GM23338 (cell line): ENCODE measurements around the gene IL20RB. TPM values are rescaled to one million over a fixed set of nuclear protein-coding genes. Genes with fewer than 3 reads are reported as not detected.

Source experiments
- ATAC-seq: fragments of 200-7000 bp; cut with Tn5 transposase; 3 replicates; pipeline ENCODE4 v1.9.1; 2020
- DNase-seq: peaks from one replicate; pipeline ENCODE4 v3.0.0-alpha.2; 2015; ENCODE audit warnings: low spot score
- H2AFZ ChIP-seq: fragments of 200-600 bp; sonication (generic); 2 replicates; pipeline ENCODE4 v1.8.0; 2016; ENCODE audit warnings: antibody characterized with exemption, mild to moderate bottlenecking, moderate library complexity
- H3F3A ChIP-seq: fragments of 200-600 bp; sonication (generic); replicated peaks from 2 replicates; pipeline ENCODE4 v1.8.0; 2017; ENCODE audit warnings: antibody characterized with exemption, mixed run types, low read depth
- H3K27ac ChIP-seq: fragments of 200-600 bp; sonication (generic); 2 replicates; pipeline ENCODE4 v1.6.1; 2016; ENCODE audit warnings: low read depth
- H3K27me3 ChIP-seq: fragments of 200-600 bp; sonication (generic); 2 replicates; pipeline ENCODE4 v1.8.0; 2016; ENCODE audit warnings: mild to moderate bottlenecking, mixed run types, moderate library complexity; ENCODE audit not compliant: insufficient read depth
- H3K36me3 ChIP-seq: fragments of 200-600 bp; sonication (generic); 2 replicates; pipeline ENCODE4 v1.8.0; 2016; ENCODE audit warnings: mild to moderate bottlenecking; ENCODE audit not compliant: insufficient read depth
- H3K4me1 ChIP-seq: fragments of 200-600 bp; sonication (generic); 2 replicates; pipeline ENCODE4 v1.8.0; 2016; ENCODE audit warnings: mild to moderate bottlenecking, moderate library complexity; ENCODE audit not compliant: insufficient read depth
- H3K4me2 ChIP-seq: fragments of 200-600 bp; sonication (generic); 2 replicates; pipeline ENCODE4 v1.7.1; 2017; ENCODE audit warnings: mixed run types
- H3K4me3 ChIP-seq: fragments of 200-600 bp; sonication (generic); 2 replicates; pipeline ENCODE4 v1.6.1; 2016; ENCODE audit warnings: mixed run types
- H3K79me2 ChIP-seq: fragments of 200-600 bp; sonication (generic); replicated peaks from 2 replicates; pipeline ENCODE4 v1.8.0; 2017; ENCODE audit warnings: mild to moderate bottlenecking; ENCODE audit not compliant: insufficient read depth
- H3K9me2 ChIP-seq: fragments of 200-600 bp; sonication (generic); 2 replicates; pipeline ENCODE4 v1.8.0; 2017; ENCODE audit not compliant: insufficient read depth
- H4K20me1 ChIP-seq: fragments of 200-600 bp; sonication (generic); replicated peaks from 2 replicates; pipeline ENCODE4 v1.8.0; 2017; ENCODE audit warnings: mild to moderate bottlenecking; ENCODE audit not compliant: insufficient read depth
- H3K27ac Mint-ChIP-seq: 2 replicates; pipeline ENCODE4 v1.8.0; 2020; ENCODE audit warnings: inconsistent platforms, mild to moderate bottlenecking, moderate library complexity, mixed read lengths
- H3K27me3 Mint-ChIP-seq: 3 replicates; pipeline ENCODE4 v1.8.0; 2022; ENCODE audit warnings: low read depth, mild to moderate bottlenecking, moderate library complexity, mixed read lengths, inconsistent platforms; ENCODE audit not compliant: insufficient read depth, poor library complexity
- H3K36me3 Mint-ChIP-seq: 3 replicates; pipeline ENCODE4 v1.8.0; 2021; ENCODE audit warnings: low read depth, mild to moderate bottlenecking, inconsistent platforms, moderate library complexity, mixed read lengths
- H3K4me1 Mint-ChIP-seq: 3 replicates; pipeline ENCODE4 v1.8.0; 2020; ENCODE audit warnings: mild to moderate bottlenecking, inconsistent platforms, mixed read lengths
- H3K4me3 Mint-ChIP-seq: 3 replicates; pipeline ENCODE4 v1.8.0; 2021; ENCODE audit warnings: moderate library complexity, mild to moderate bottlenecking, inconsistent platforms, mixed read lengths
- H3K9me3 Mint-ChIP-seq: 3 replicates; pipeline ENCODE4 v1.8.0; 2020; ENCODE audit warnings: moderate library complexity, mild to moderate bottlenecking, inconsistent platforms, mixed read lengths
- CREB1 ChIP-seq: fragments of 250-450 bp; sonication (Bioruptor Pico); IDR thresholded peaks from 2 replicates; pipeline ENCODE4 v1.5.0; 2020; ENCODE audit warnings: low read depth, mild to moderate bottlenecking, moderate library complexity
- CTCF ChIP-seq, 2 experiments: fragments of 200-600 bp in 1 of 2; sonication (generic) in 1 of 2; conservative IDR thresholded peaks; 2 replicates each; pipeline versions ENCODE4 v1.5.1 to v1.6.1; 2016 to 2017; ENCODE audit warnings: antibody characterized with exemption in 2 of 2, low read depth in 2 of 2, mild to moderate bottlenecking in 2 of 2, moderate library complexity in 1 of 2
- ETS1 ChIP-seq: IDR thresholded peaks from 2 replicates; pipeline ENCODE4 v1.6.1; 2016; ENCODE audit warnings: antibody characterized with exemption
- EZH2 ChIP-seq: fragments of 200-600 bp; sonication (generic); IDR thresholded peaks from one replicate; pipeline ENCODE4 v1.8.0; 2017; ENCODE audit warnings: antibody characterized with exemption, mild to moderate bottlenecking, low read depth; ENCODE audit not compliant: unreplicated experiment
- EZH2phosphoT487 ChIP-seq: fragments of 200-600 bp; sonication (generic); IDR thresholded peaks from one replicate; pipeline ENCODE4 v1.8.1; 2018; ENCODE audit warnings: antibody characterized with exemption; ENCODE audit not compliant: unreplicated experiment
- JUNB ChIP-seq: IDR thresholded peaks from one replicate; pipeline ENCODE4 v1.6.1; 2016; ENCODE audit warnings: antibody characterized with exemption; ENCODE audit not compliant: unreplicated experiment
- NANOG ChIP-seq: IDR thresholded peaks from 2 replicates; pipeline ENCODE4 v1.6.1; 2016; ENCODE audit warnings: antibody characterized with exemption, borderline replicate concordance
- POLR2AphosphoS5 ChIP-seq: IDR thresholded peaks from 2 replicates; pipeline ENCODE4 v1.6.1; 2016; ENCODE audit warnings: antibody characterized with exemption, low read depth
- REST ChIP-seq: IDR thresholded peaks from one replicate; pipeline ENCODE4 v1.6.1; 2018; ENCODE audit warnings: antibody characterized with exemption; ENCODE audit not compliant: unreplicated experiment
- STAT1 ChIP-seq: IDR thresholded peaks from one replicate; pipeline ENCODE4 v1.6.1; 2016; ENCODE audit warnings: antibody characterized with exemption; ENCODE audit not compliant: unreplicated experiment
- ZNF114 ChIP-seq: fragments of 250-450 bp; sonication (Bioruptor Pico); IDR thresholded peaks from 2 replicates; pipeline ENCODE4 v1.5.0; 2020; ENCODE audit warnings: mild to moderate bottlenecking, moderate library complexity
- ZNF331 ChIP-seq: fragments of 250-450 bp; sonication (Bioruptor Pico); IDR thresholded peaks from 2 replicates; pipeline ENCODE4 v1.5.0; 2020; ENCODE audit warnings: low read depth, mild to moderate bottlenecking, moderate library complexity
- ZNF462 ChIP-seq: fragments of 250-450 bp; sonication (Bioruptor Pico); IDR thresholded peaks from 2 replicates; pipeline ENCODE4 v1.5.0; 2020; ENCODE audit warnings: mild to moderate bottlenecking, moderate library complexity
- polyA plus RNA-seq: library from polyadenylated mRNA; unstranded; fragments of >200 nt; fragmentation: Nextera tagmentation; extraction: Ambion mirVana; gene quantifications from 2 replicates; pipeline ENCODE4 v1.2.1, GENCODE V29; 2016
- total RNA-seq: library from RNA; depleted of rRNA; stranded (reverse); fragments of >200 nt; shearing (Covaris generic); gene quantifications from 2 replicates; pipeline ENCODE4 v1.2.3, GENCODE V29; 2014

IL20RB gene
- total and polyA plus RNA-seq, 2 experiments from 2014 or later = 1.7 to 4.6 TPM

GRCh38 chr3:136979684-136980083 lies 21.9 kb downstream of the IL20RB start:
- no peak overlapping the region for H3K27ac ChIP-seq
- ATAC-seq (no peak), DNase-seq (no peak)
- no peaks in the 10 kb centered on the region for H3K4me1 Mint-ChIP-seq
- H2AFZ ChIP-seq = no peak overlapping the region
- no peaks in the 10 kb centered on the region for H3K9me3 Mint-ChIP-seq
- H3K4me1 ChIP-seq = no peaks in the 10 kb centered on the region
- H3K27me3 ChIP-seq = no peaks in the 10 kb centered on the region
- no peak overlapping the region for H3K4me3 ChIP-seq
- no peaks in the 10 kb centered on the region for H3K79me2 ChIP-seq
- no peak overlapping the region for H3K4me2 ChIP-seq
- H3K4me3 Mint-ChIP-seq = no peak overlapping the region
- no peak for TF ChIP-seq ZNF114 (CRISPR knock-in tag)
- no peak for TF ChIP-seq POLR2AphosphoS5
- no peak for TF ChIP-seq CREB1 (CRISPR knock-in tag)
- no peak for TF ChIP-seq ZNF331 (CRISPR knock-in tag)
- TF ChIP-seq REST = no peak
- no peak for TF ChIP-seq EZH2phosphoT487
- no peak for TF ChIP-seq JUNB
- TF ChIP-seq ZNF462 (CRISPR knock-in tag) = no peak
- no peak for TF ChIP-seq STAT1
- TF ChIP-seq EZH2 = no peak
- TF ChIP-seq NANOG = no peak
- no peak for TF ChIP-seq CTCF (conservative IDR thresholded peaks at IDR 0.05; ENCODE audit: low read depth in 2 of 2)
- no peak for TF ChIP-seq ETS1
- H3F3A ChIP-seq = no peaks in the 10 kb centered on the region
- H3K27me3 Mint-ChIP-seq = no peaks in the 10 kb centered on the region
- no peaks in the 10 kb centered on the region; the same call in 1 of the 3 replicates for H3K36me3 Mint-ChIP-seq
- no peaks in the 10 kb centered on the region for H3K36me3 ChIP-seq
- H4K20me1 ChIP-seq = no peaks in the 10 kb centered on the region
- H3K9me2 ChIP-seq = no peaks in the 10 kb centered on the region
- no peak overlapping the region for H3K27ac Mint-ChIP-seq
